Upper lobe of right lung (tissue), 1 donor: ENCODE results near the gene SLC19A1. TPM values are rescaled to one million over a fixed set of nuclear protein-coding genes. Genes with fewer than 3 reads are reported as not detected.

Experiments
- ATAC-seq: fragments of 200-7000 bp; cut with Tn5 transposase; one replicate; pipeline ENCODE4 v1.9.1; 2020; ENCODE audit warnings: mild to moderate bottlenecking, moderate library complexity
- DNase-seq: peaks from one replicate; pipeline ENCODE4 v3.0.0-alpha.2; 2020
- H3K27ac ChIP-seq: fragments of 200-600 bp; one replicate; pipeline ENCODE4 v1.8.0; 2022
- H3K27me3 ChIP-seq: fragments of 200-600 bp; one replicate; pipeline ENCODE4 v1.8.0; 2022; ENCODE audit warnings: mild to moderate bottlenecking
- H3K36me3 ChIP-seq: fragments of 200-600 bp; one replicate; pipeline ENCODE4 v1.8.0; 2022
- H3K4me1 ChIP-seq: fragments of 200-600 bp; one replicate; pipeline ENCODE4 v1.8.0; 2022
- H3K4me3 ChIP-seq: fragments of 200-600 bp; one replicate; pipeline ENCODE4 v1.8.0; 2022; ENCODE audit warnings: mild to moderate bottlenecking
- H3K9me3 ChIP-seq: fragments of 200-600 bp; one replicate; pipeline ENCODE4 v1.8.0; 2022
- CTCF ChIP-seq: fragments of 200-600 bp; IDR thresholded peaks from one replicate; pipeline ENCODE4 v1.8.0; 2022; ENCODE audit warnings: antibody characterized with exemption
- intact Hi-C: fragments of 100-400 bp; cut with DNase I; formaldehyde crosslinking; loops from one replicate; pipeline ENCODE4 v1.11.0; 2022
- total RNA-seq: library from RNA; stranded (reverse); fragmentation: NEBNext Ultra II Directional; extraction: Animal tissue kit (Norgen Biotek cat#: 25700); gene quantifications from one replicate; pipeline ENCODE4 v1.2.1, GENCODE V29; 2021
- donor health status: DM: no; HTN: yes; CAD: no; lungs with severe emphysema.

Gene SLC19A1
- total RNA-seq, 1 donor from 2014 or later, result 39.3 TPM

GRCh38 chr21:45589686-45590245 lies 47.5 kb upstream of the SLC19A1 start:
- ATAC-seq, result no peak
- Histone ChIP-seq H3K4me1 (peaks cover 5% of the 10 kb centered on the region), H3K27me3 (peaks cover 6% of the 10 kb centered on the region), H3K4me3 (peak overlapping the region; percentile 51), H3K9me3 (peaks cover 10% of the 10 kb centered on the region), H3K27ac (no peak overlapping the region), H3K36me3 (no peaks in the 10 kb centered on the region)
- no peak for DNase-seq
- intact Hi-C loops, result no loop called here
- TF ChIP-seq CTCF, result no peak

- Histone ChIP-seq H3K27ac (no peak overlapping the region), H3K9me3 (peaks cover 10% of the 10 kb centered on the region), H3K36me3 (no peaks in the 10 kb centered on the region), H3K4me1 (peaks cover 5% of the 10 kb centered on the region), H3K4me3 (no peak overlapping the region), H3K27me3 (peaks cover 5% of the 10 kb centered on the region)
- no peak for DNase-seq
- intact Hi-C loops, result no loop called here
- no peak for ATAC-seq
- no peak for TF ChIP-seq CTCF
Observed at GRCh38 chr21:45588871-45589491, 46.7 kb upstream of the SLC19A1 start.

- TF ChIP-seq CTCF, result no peak
- H3K27me3 ChIP-seq, result peaks cover 5% of the 10 kb centered on the region
Observed at GRCh38 chr21:45588086-45588825, 46.0 kb upstream of the SLC19A1 start.

GRCh38 chr21:45586289-45586858 lies 44.1 kb upstream of the SLC19A1 start:
- intact Hi-C loops, result no loop called here
- ATAC-seq (no peak), DNase-seq (no peak)
- Histone ChIP-seq H3K36me3 (no peaks in the 10 kb centered on the region), H3K9me3 (peaks cover 10% of the 10 kb centered on the region), H3K27ac (no peak overlapping the region), H3K4me1 (no peaks in the 10 kb centered on the region), H3K4me3 (no peak overlapping the region), H3K27me3 (peaks cover 5% of the 10 kb centered on the region)
- TF ChIP-seq CTCF, result no peak

More at GRCh38 chr21:45588086-45588825, 46.0 kb upstream of the SLC19A1 start:
- Histone ChIP-seq H3K27ac (no peak overlapping the region), H3K4me3 (no peak overlapping the region), H3K9me3 (peaks cover 10% of the 10 kb centered on the region), H3K4me1 (peaks cover 5% of the 10 kb centered on the region), H3K36me3 (no peaks in the 10 kb centered on the region)
- no peak for ATAC-seq
- intact Hi-C loops, result no loop called here
- DNase-seq, result peak; percentile 28

- Histone ChIP-seq H3K36me3 (no peaks in the 10 kb centered on the region), H3K4me3 (no peak overlapping the region), H3K4me1 (no peaks in the 10 kb centered on the region), H3K27ac (no peak overlapping the region), H3K9me3 (peaks cover 10% of the 10 kb centered on the region), H3K27me3 (peaks cover 5% of the 10 kb centered on the region)
- ATAC-seq (peak; percentile 24), DNase-seq (peak; percentile 38)
- intact Hi-C loops, result no loop called here
- TF ChIP-seq CTCF, result no peak
Observed at GRCh38 chr21:45584786-45585185, 42.5 kb upstream of the SLC19A1 start.
